HepG2 (cell line): ENCODE measurements around the gene SP110. TPM values are rescaled to one million over a fixed set of nuclear protein-coding genes. Genes with fewer than 3 reads are reported as not detected.

ENCODE experiments used
- ATAC-seq: fragments of 200-7000 bp; cut with Tn5 transposase; 3 replicates; pipeline ENCODE4 v1.9.1; 2020; ENCODE audit warnings: mild to moderate bottlenecking, moderate library complexity
- BruUV-seq: library from RNA; stranded (reverse); fragments of 400-500 nt; replicated peaks from 2 replicates; lab custom pipeline; 2021; lab: Mats Ljungman, UMichigan
- CTCF ChIA-PET: fragments of 300-600 bp; formaldehyde crosslinking; extraction: SDS; loops from one replicate; lab custom pipeline; 2021; ENCODE audit warnings: low total read pairs, inconsistent platforms, low intra/inter-chr PET ratio; lab: Yijun Ruan, JAX
- POLR2A ChIA-PET: fragments of 350-600 bp; sonication (Branson Sonifier 250); formaldehyde crosslinking; loops from one replicate; lab custom pipeline; 2020; ENCODE audit warnings: antibody characterized with exemption, inconsistent platforms; lab: Yijun Ruan, JAX
- DNase-seq: peaks from one replicate; pipeline ENCODE4 v3.0.0-alpha.2; 2015; ENCODE audit warnings: low spot score
- FAIRE-seq: peaks from 3 replicates; lab custom pipeline; 2011; peaks lifted over from hg19 to GRCh38; lab: Jason Lieb, UNC
- H2AFZ ChIP-seq: one replicate; pipeline ENCODE4 v1.6.1; 2011; ENCODE audit warnings: low read length, inconsistent platforms
- H3K27ac ChIP-seq: fragments of 300-600 bp; 3 replicates; pipeline ENCODE4 v1.8.0; 2011; ENCODE audit warnings: mixed run types, mild to moderate bottlenecking, mixed read lengths, low read length, inconsistent platforms; ENCODE audit not compliant: insufficient read depth; ENCODE audit errors: extremely low read length
- H3K27me3 ChIP-seq, 2 experiments: fragments of 200-600 bp in 1 of 2; 2 replicates in 1 of 2; 3 replicates in 1 of 2; pipeline versions ENCODE4 v1.6.0 to v1.8.0; 2011; ENCODE audit warnings: low read length in 2 of 2, mild to moderate bottlenecking in 2 of 2, moderate library complexity in 2 of 2, inconsistent platforms in 1 of 2; ENCODE audit not compliant: insufficient read depth in 2 of 2, control insufficient read depth in 1 of 2
- H3K36me3 ChIP-seq, 2 experiments: fragments of 200-600 bp in 1 of 2; replicated peaks in 1 of 2; 2 replicates in 1 of 2; 3 replicates in 1 of 2; pipeline versions ENCODE4 v1.5.1 to v1.8.0; 2011; ENCODE audit warnings: low read length in 2 of 2, inconsistent platforms in 1 of 2; ENCODE audit not compliant: insufficient read depth in 2 of 2, control insufficient read depth in 1 of 2
- H3K4me1 ChIP-seq: 2 replicates; pipeline ENCODE4 v1.5.1; 2012; ENCODE audit warnings: low read length, inconsistent platforms; ENCODE audit not compliant: insufficient read depth
- H3K4me2 ChIP-seq: 2 replicates; pipeline ENCODE4 v1.6.0; 2011; ENCODE audit warnings: low read depth, low read length, inconsistent platforms
- H3K4me3 ChIP-seq, 3 experiments: fragments of 200-600 bp in 1 of 3; sonication (generic), shearing (Covaris generic) in 1 of 3; replicated peaks in 1 of 3; 2 replicates each; pipeline ENCODE4 v1.5.1; 2011 to 2016; ENCODE audit warnings: low read length in 3 of 3, inconsistent platforms in 2 of 3, low read depth in 2 of 3, mild to moderate bottlenecking in 2 of 3, control low read depth in 1 of 3, mixed read lengths in 1 of 3; ENCODE audit not compliant: insufficient read depth in 1 of 3
- H3K79me2 ChIP-seq: one replicate; pipeline ENCODE4 v1.6.1; 2011; ENCODE audit warnings: low read length, inconsistent platforms; ENCODE audit not compliant: insufficient read depth
- H3K9ac ChIP-seq: 2 replicates; pipeline ENCODE4 v1.6.0; 2011; ENCODE audit warnings: mild to moderate bottlenecking, low read depth, low read length, inconsistent platforms; ENCODE audit not compliant: insufficient read depth
- H3K9me3 ChIP-seq: 2 replicates; pipeline ENCODE4 v1.5.1; 2012; ENCODE audit warnings: mild to moderate bottlenecking, low read length
- H4K20me1 ChIP-seq: 2 replicates; pipeline ENCODE4 v1.6.0; 2011; ENCODE audit warnings: inconsistent platforms, mild to moderate bottlenecking, low read length, moderate library complexity; ENCODE audit not compliant: insufficient read depth
- AHR ChIP-seq: IDR thresholded peaks from 2 replicates; pipeline ENCODE4 v1.6.1; 2018; ENCODE audit warnings: missing genetic modification reagents, missing compliant biosample characterization
- ESRRA ChIP-seq: sonication (generic); formaldehyde crosslinking; IDR thresholded peaks from 2 replicates; pipeline ENCODE4 v1.5.1; 2020; ENCODE audit warnings: mild to moderate bottlenecking, low read depth, missing genetic modification reagents
- POLR2AphosphoS5 ChIP-seq: IDR thresholded peaks from 2 replicates; pipeline ENCODE4 v1.6.1; 2012; ENCODE audit warnings: low read depth, low read length
- SRSF9 ChIP-seq: fragments of 200-400 bp; formaldehyde crosslinking; IDR thresholded peaks from 2 replicates; pipeline ENCODE4 v1.6.1; 2018; ENCODE audit warnings: borderline replicate concordance, mild to moderate bottlenecking, low read depth, low read length; ENCODE audit not compliant: insufficient read depth, poor library complexity, severe bottlenecking
- ZNF44 ChIP-seq: sonication (generic); formaldehyde crosslinking; IDR thresholded peaks from 2 replicates; pipeline ENCODE4 v1.5.1; 2020; ENCODE audit warnings: mild to moderate bottlenecking, missing genetic modification reagents
- ZNF567 ChIP-seq: sonication (generic); formaldehyde crosslinking; IDR thresholded peaks from 2 replicates; pipeline ENCODE4 v1.8.1; 2023; ENCODE audit warnings: mild to moderate bottlenecking, missing genetic modification reagents, borderline replicate concordance
- ZNF790 ChIP-seq: sonication (generic); formaldehyde crosslinking; IDR thresholded peaks from 2 replicates; pipeline ENCODE4 v1.8.0; 2022; ENCODE audit warnings: missing genetic modification reagents, mild to moderate bottlenecking, borderline replicate concordance
- WGBS: methylation state at CpG from one replicate; pipeline ENCODE4 v1.1.6; 2017; ENCODE audit warnings: low lambda C conversion rate; 5-methylcytosine and 5-hydroxymethylcytosine counted together
- in situ Hi-C: cut with HindIII; loops from 2 replicates; pipeline ENCODE4 v1.10.0; 2017; ENCODE audit warnings: low pct_unique_long_range_greater_than_20kb; ENCODE audit not compliant: extremely low pct_ligation_motif_present
- intact Hi-C: fragments of 100-400 bp; cut with micrococcal nuclease; formaldehyde crosslinking; loops from one replicate; pipeline ENCODE4 v1.10.0; 2022; ENCODE audit not compliant: unreplicated experiment
- polyA plus RNA-seq, 8 experiments: library from polyadenylated mRNA; depleted of rRNA in 3 of 8; stranded (reverse) in 7 of 8; unstranded in 1 of 8; fragments of >200 nt; fragmentation: Illumina TruSeq in 4 of 8; extraction: Trizol in 4 of 8; gene quantifications; 2 replicates each; pipeline versions ENCODE4 v1.2.1 to v1.2.3, GENCODE V29; 2011 to 2016; ENCODE audit warnings: low read depth in 4 of 8, missing spikeins in 1 of 8, mixed read lengths in 1 of 8; ENCODE audit not compliant: insufficient read depth in 1 of 8
- total RNA-seq, 5 experiments: library from RNA; depleted of rRNA; stranded (reverse); fragments of >200 nt; fragmentation: Illumina TruSeq; extraction: Trizol; gene quantifications; 2 replicates each; pipeline ENCODE4 v1.2.3, GENCODE V29; 2016; ENCODE audit warnings: low read depth in 1 of 5
- TF ChIP-seq, protein P1 (sequence below): sonication (generic); formaldehyde crosslinking; IDR thresholded peaks from 2 replicates; pipeline ENCODE4 v1.8.0; 2022; ENCODE audit warnings: missing genetic modification reagents, mild to moderate bottlenecking, inconsistent platforms, borderline replicate concordance

SP110 gene
- total and polyA plus RNA-seq, 2 of the 13 experiments (the other 11 are each of a cell fraction or from before 2014, with no cell fraction given): 7.9 to 10.4 TPM

DNA sequence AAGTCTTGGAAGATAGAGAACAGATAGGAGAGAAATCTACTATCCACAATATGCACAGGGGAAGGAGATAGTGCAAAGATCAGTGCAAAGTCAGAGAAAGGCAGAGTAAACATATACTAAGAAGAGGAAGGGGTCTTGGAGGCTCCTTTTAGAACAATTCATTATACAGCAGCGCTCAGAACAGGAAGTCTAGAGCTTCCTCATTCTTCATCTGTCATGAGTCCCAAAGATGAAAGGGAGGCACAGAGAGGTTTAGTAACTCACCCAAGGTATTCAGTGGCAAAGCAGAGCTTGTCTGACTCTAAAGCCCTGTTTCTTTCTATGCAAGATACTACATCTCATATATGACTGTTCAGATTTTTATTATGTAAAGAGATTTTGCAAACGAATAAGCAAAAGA lies 1.4 kb downstream of the SP110 start:
- no peak overlapping the region for H3K4me2 ChIP-seq
- ATAC-seq: no peak
- CTCF ChIA-PET: no interaction called here
- H3K36me3 ChIP-seq: peaks cover 0 to 3% of the 10 kb centered on the region in 2 experiments; a peak in 2 of 5 replicates
- no peak for DNase-seq
- no peak for FAIRE-seq
- no peak for TF ChIP-seq ZNF44 (CRISPR knock-in tag)
- TF ChIP-seq ZNF790: no peak
- no peak for TF ChIP-seq ZNF567 (CRISPR knock-in tag)
- no peak for TF ChIP-seq AHR (CRISPR knock-in tag)
- no peak for TF ChIP-seq POLR2AphosphoS5
- TF ChIP-seq ESRRA (CRISPR knock-in tag): no peak
- no peak for TF ChIP-seq SRSF9
- TF ChIP-seq, protein P1, sequence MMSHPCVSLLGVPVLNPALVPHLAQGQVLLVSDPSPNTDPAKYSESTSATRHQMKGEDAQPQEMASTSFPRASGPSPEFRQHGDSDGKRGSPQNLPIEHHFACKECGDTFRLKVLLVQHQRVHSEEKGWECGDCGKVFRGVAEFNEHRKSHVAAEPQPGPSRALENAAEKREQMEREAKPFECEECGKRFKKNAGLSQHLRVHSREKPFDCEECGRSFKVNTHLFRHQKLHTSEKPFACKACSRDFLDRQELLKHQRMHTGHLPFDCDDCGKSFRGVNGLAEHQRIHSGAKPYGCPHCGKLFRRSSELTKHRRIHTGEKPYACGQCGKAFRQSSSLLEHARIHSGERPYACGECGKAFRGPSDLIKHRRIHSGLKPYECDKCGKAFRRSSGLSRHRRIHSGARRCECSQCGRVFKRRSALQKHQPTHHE (CRISPR knock-in tag): no peak
- intact Hi-C loops (no loop called here), in situ Hi-C loops (no loop called here)
- no TSS peak for BruUV-seq
- no peak overlapping the region for H3K4me3 ChIP-seq
- H2AFZ ChIP-seq: no peak overlapping the region
- POLR2A ChIA-PET: no interaction called here
- H3K9me3 ChIP-seq: no peaks in the 10 kb centered on the region
- no peak overlapping the region for H3K9ac ChIP-seq
- H3K79me2 ChIP-seq: no peaks in the 10 kb centered on the region
- 76% methylated on average over 2 of the region's 2 CpGs for WGBS
- peaks cover 17% of the 10 kb centered on the region for H3K4me1 ChIP-seq
- no peaks in the 10 kb centered on the region; a peak in 1 of 5 replicates for H3K27me3 ChIP-seq
- no peaks in the 10 kb centered on the region for H4K20me1 ChIP-seq
- no peak overlapping the region for H3K27ac ChIP-seq
